GM18867 (cell line): ENCODE data around the gene PHLDB1.
"Not testable (repeated sequence)": the region's sequence is repeated elsewhere in the genome, so short reads cannot be mapped to it uniquely, and the experiment has no call there.

ENCODE experiments used
- ATAC-seq: cut with Tn5 transposase; IDR thresholded peaks from one replicate; pipeline ENCODE4 v1.9.1; 2021; ENCODE audit warnings: mild to moderate bottlenecking, moderate library complexity; ENCODE audit not compliant: unreplicated experiment

The PHLDB1 gene

DNA sequence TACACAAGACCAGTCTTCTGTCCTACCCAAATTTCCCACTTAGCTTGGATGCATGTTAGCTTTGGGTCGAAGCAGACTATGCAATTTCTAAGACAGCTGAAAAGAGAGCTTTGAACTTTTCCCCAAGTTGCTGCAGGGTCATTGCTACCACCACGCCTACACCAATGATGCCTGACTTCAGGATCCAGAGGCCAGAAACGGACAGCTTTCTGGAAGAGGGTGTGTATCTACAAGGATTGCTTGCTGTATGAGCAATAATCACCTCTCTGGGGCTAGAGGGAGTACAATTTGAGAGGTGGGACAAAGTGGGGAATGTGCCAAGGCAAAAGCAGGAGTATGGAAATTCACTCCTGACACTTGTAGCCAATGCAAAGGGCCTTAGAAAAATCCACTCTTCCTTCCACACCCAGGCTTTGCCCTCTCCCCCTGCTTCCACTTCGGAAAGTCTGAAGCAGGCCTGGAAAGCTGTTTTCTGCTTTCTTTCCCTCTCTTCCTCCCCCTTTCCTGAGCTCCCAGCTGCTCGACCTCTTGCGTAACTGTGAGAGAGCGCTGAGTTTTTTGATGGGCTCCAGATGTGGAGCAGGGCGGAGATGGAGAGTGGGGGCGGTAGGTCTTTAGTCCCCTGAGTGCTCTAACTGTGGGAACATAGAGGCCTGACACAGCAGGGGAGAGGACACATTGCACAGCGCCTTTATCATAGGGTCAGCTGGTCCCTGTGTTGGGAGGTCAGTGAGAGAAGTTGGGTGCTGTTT is 2.1 kb upstream of the PHLDB1 start:
- ATAC-seq: no peak

DNA sequence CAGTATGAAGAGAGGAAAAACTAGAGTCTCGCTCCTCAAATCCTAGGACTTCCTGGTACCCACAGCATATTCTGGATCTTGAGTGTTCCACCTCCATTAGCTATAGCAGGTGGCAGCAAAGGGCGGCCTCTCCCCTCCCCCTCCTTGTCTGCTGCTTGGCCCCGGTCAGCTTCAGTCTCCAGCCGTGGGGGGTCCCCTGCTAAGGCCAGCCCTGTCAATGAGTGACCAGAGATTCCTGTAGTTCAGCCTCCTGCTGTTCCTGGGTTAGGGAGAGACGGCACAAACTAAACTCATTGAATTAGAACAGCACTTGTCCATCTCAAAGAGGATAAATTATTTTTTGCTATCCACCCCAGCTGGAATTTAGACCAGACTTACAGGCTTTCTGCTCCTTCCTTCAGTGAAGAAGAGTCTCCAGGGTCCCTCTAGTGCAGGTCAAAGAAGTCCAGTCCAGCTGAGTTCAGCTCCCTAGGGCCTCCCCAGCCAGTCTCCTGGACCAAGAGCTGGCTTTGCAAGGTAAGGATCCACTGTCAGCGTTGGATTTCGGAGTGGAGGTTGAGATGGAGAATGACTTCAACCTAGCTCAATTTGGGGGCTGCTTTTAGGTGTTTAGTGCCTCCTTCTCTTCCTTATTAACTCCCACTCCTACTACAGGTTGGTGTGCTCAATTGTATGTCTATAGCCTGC is 1.1 kb upstream of the PHLDB1 start:
- ATAC-seq: no peak

DNA sequence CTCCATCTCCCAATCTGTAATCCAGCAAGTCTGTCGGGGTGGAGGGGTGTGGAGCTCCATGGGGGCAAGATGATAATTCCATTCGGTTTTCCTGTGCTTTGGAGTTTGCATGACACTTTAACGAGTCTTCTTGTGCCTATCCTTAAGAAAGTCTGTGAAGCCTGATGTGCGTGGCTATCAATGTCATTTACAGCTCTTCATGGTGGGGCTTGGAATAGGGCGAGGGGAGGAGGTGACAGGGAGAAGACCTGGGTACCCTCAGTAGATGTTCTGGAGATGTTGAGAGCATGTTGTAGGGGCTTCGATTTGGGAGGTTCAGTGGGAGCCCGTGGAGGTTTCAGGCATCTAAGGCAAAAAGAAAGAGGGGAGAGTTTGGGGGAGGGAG is 579 bp upstream of the PHLDB1 start:
- no peak for ATAC-seq

DNA sequence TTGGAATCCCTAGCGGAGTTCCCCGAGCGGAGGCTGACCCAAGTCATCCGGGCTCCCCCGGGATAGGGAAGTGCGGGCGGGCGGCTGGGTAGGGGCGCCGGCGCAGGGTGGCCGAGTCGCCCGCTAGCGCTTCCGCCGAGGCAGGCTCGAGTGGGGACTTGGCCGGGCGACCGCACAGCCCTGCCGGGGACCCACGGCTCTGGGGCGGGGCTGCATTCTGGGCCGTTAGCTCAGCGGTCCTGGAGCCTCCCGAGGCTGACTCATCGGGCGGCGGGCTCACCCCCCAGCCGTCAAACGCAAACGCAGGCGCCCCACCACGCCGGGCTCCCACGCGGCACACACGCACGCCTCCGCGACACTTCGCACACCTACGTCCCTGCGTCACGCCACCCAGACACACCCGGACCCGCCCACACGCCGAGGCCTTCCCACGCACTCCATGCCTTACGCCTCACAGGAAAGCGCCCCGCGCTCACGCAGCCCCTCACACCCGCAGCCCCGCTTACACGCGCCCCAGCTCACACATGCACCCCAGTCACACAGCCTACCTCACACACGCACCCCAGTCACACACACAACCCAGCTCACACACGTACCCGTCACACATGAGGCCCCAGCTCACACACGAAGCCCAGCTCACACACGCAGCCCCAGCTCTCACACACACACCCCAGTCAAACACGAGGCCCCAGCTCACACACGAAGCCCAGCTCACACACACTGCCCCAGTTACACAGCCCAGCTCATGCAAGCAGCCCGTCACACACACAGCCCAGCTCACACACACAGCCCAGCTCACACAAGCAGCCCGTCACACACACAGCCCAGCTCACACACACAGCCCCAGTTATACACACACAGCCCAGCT is 1.2 kb downstream of the PHLDB1 start:
- no peak for ATAC-seq

DNA sequence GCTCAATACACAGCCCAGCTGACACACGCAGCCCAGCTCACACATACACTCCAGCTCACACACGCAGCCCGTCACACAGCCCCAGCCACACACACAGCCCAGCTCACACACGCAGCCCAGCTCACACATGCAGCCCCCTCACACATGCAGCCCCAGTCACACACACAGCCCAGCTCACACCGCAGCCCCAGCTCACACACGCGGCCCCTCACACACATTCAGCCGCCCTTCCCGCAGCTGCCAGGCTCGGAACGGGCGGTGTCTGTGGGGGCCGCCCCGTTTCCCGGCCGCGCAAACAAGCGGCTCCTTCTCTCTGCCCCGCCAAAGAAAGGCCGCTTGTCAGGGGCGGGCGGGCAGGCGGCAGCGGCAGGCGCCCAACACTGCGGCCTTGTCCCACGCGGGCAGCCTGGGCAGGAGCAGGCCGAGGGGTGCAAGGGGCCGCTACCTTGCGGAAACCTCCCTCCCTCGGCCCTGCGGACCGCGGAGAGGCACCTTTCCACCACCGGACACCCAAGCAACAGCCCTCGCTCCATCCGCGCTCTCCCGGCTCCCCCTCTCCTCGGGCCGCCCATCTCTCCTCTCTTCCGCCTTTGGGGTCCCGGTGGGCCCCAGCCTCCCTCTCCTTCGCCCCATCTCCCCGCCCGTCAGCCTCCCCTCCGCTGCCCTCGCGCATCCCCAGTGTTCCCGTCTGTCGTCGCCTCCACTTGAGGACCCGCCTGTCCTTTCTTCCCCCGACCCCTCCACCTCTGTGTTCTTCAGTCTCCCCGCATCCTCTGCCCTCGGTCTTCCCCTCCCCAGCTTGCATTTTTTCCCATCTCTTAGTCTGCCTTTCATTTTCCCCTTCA is 2.2 kb downstream of the PHLDB1 start:
- ATAC-seq: no peak

DNA sequence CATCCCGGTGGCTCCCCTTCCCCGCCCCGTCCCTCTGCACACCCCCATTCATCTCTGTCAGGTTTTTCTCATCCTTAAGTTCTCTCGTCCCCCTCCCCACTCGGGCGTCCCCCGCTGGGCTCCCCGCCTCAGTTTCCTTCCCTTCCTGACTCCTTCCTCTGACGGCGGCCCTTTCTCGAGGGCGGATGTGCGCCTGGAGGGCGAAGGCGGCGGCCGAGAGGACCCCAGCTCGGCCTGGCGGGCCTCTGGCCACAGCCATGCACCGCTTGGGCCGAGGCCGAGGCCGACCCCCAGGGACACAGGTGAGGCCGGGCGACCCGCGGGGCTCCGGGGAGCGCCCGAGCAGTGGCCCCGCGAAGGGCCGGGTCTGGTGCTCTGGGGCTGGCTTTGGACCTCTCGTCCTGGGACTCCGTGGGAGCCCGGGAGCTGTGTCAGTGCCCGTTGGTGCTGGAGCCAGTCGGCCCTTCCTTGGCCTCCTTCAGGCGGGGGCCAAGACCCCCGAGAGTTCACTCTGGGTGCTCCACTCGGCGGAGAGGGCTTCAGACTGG is 2.9 kb downstream of the PHLDB1 start:
- ATAC-seq: no peak

DNA sequence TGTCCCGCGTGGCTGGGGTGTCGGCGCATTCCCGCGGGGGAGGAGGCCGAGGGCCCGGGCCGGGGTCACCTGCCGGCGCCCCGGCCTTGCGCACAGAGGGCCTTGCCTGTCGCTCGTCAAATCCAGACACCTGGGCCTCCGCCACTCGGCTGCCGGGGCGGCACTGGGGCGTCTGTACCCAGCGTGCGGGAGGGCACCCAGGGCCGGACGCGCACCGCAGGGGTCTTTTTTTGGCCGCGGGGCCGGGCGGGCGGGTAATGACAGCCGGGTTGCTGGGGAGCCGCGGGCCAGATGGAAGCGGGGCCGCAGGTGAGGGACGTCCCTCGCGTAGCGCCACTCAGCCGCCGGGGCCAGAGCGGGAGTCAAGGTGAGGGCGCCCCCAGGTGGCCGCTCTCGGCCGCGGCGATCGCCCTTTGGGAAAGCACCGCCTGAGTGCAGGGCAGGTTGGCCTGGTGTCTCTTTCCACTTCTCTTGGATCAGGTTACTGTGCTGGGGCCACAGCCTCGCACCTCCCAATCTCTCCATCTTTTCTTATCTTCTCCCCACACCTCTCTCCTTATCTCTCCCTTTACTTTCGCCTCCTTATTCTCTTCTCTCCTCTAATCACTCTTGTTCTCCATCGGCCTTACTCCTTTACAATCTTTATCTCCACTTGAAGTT is 3.5 kb downstream of the PHLDB1 start:
- ATAC-seq: peak; percentile 44

DNA sequence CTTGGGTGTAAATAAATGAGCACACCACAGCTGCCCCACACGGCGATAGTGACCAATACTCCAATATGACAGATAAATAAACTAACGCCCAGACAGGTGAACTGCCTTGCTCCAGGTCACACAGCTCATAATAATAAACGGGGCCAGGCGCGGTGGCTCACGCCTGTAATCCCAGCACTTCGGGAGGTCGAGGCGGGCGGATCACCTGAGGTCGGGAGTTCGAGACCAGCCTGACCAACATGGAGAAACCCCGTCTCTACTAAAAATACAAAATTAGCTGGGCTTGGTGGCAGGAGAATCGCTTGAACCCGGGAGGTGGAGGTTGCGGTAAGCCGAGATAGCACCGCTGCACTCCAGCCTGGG is 4.0 kb downstream of the PHLDB1 start:
- not testable (repeated sequence) for ATAC-seq

DNA sequence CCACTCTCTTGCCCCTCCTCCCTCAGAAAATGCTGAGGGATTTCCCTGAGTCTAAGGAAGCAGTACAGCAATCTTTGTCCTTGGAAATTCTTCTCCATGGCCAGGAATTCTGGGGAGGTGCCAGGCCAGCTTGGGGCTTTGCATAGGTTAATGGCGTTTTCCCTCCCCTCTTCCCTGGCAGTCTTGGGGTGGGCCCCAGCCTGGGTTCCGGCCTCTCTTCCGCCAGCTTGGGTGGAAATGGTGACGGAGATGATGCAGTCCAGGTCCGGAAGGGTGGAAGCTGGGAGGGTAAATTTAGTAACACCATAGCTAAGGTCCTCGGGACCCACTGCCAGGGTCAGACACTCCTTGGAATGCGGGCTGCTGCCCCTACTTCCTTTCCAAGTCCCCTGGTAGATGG is 5.0 kb downstream of the PHLDB1 start:
- ATAC-seq: no peak

DNA sequence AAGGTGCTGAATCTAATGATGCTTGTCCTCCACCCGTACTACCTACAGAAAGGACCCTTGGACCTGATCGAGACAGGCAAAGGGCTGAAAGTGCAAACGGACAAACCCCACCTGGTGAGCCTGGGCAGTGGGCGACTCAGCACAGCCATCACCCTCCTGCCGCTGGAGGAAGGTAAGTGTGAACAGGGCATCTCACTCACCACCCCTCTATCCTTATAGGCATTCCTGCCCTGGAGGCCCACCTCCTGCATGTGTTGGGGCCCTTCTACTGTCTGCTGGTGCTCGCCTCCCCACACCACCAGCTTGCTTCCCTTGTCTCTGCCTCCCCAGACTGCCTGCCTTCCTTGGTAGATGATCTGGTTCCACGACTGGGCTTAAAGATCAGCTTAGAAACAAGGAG is 7.1 kb downstream of the PHLDB1 start:
- no peak for ATAC-seq

DNA sequence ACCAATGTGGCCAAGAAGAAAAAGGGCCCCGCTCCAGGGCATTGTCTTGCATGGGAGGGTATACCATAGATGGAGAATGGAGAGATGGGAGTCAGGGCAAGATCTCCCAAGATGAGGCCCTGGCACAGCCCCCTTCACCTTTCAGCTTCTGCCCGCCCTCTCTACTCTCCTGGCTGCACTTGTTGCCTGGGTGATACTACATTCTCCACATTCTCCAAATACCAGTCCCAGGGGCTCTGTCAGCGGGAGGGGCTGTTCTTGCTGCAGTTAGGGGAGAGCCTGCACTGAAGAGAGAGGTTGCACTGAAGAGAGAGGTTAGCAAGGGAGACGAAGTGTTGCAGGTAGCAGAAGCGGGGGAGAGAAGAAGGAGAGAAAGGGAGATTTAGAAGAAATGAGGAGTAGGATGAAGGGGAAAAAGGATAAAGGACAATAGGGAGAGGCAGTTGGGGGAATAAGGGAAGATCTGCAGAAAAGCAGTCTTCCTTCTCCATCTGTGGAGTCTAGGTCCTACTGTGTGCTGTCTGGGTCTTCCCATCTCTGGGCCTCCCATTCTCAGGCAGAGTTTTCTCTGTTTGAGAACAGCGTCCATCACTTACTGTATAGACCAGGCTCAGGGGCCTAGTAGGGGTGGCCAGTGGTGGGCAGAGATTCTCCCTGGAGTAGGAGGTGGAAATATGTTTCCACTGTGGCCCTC is 8.0 kb downstream of the PHLDB1 start:
- ATAC-seq: no peak

DNA sequence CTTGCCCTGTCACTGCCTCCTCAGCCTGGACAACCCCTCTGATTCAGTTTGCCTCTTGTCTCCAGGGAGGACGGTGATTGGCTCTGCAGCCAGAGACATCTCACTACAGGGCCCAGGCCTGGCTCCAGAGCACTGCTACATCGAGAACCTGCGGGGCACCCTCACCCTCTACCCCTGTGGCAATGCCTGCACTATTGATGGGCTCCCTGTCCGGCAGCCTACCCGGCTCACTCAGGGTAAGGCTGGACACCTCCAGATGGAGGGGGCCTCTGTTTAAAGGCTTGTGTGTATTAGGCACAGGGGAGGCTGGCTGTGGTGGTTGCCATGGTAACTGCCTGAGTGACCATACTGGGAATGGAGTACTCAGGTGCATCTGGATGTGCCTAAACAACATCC is 8.6 kb downstream of the PHLDB1 start:
- no peak for ATAC-seq

DNA sequence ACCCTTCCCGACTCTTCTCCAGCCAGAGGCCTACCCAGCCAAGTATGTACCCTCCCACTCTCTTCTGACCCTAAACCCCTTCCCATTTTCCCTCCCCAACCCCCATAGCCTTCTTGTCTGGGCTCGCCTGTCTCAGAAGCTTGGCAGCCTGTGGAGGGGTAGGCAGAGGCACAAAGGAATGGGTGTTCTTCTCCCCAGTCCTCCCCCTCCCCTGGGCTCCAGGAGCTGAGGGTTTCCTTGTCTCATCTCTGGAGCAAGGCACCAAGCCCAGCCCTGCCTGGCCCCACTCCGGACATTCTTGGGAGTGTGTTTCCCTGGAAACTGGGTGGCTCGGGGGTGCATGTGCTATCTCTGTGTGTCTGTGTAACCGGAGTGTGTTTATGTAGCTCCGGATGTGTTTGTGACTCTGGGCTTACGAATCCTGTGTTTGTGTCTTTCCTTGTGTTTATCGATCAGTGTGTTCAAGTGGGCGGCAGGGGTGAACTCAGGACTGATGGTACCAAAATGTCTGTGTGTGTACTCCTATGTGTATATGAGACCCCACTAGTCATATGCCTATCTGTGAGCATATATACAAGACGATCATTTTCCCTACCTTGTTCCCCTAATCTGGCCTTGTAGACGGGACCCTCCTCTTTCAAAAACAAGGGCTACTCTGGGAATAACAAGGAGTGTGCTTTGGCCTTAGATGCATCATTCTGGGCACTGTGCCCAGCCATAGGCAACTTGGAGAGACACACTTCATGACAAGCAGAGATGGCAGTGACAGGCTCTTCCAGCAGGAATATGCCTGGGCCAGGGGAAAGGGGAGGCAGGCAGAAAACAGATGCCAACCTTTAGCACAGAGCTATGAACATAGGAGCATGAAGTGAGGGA is 10.9 kb downstream of the PHLDB1 start:
- no peak for ATAC-seq

DNA sequence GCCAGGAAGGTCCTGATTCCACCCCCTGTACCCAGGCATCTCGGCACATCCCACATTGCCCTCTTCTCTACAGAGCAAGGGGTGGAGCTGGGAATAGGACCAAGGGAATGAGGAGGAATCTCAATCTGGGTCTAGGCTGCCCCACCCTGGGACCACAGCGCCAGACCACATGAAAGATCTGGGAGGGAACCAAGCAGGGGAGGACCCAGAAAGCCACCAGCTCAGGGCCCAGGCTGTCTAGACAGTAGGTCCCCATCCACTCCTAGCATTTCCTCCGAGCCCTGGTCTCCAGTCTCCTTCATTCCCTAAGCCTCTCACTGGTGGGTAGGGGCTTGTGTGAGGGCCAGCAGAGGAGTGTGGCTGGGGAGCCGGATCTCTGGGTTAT is 11.6 kb downstream of the PHLDB1 start:
- ATAC-seq: no peak

DNA sequence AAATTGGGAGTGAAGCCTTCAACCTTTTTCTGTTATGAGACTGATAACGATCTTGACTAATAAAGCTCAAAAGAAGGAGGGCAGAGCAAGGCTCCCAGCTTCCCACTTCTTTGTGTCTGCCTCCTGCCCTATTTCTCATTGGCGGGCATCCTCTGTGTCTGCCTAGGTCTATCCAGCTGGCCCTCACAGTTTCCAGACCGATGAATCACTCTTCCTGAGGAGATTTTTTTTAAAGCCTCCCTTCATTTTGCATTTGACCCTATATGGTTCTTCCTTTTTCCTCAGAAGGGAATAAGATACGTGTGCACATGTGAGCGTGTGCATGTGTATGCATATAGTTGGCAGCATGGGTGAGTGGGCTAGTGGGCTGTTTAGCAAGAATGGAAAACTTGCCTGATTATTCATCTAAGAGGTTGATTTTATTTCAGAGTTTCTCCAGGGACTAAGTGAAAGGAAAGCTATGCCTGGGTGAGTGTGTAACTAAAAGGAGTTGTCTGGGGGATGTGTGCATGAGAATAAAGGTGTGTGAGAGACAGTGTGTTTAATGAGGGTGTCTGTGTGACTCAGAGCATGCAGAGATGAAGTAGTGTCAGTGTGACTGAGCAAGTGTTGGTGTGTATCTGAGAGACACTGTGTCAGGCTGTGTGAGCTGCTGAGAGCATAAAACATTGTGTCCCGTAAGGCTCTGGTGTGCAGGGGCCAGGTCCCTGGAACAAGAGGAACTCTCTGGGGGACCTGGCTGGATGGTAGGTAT is 12.2 kb downstream of the PHLDB1 start:
- no peak for ATAC-seq

DNA sequence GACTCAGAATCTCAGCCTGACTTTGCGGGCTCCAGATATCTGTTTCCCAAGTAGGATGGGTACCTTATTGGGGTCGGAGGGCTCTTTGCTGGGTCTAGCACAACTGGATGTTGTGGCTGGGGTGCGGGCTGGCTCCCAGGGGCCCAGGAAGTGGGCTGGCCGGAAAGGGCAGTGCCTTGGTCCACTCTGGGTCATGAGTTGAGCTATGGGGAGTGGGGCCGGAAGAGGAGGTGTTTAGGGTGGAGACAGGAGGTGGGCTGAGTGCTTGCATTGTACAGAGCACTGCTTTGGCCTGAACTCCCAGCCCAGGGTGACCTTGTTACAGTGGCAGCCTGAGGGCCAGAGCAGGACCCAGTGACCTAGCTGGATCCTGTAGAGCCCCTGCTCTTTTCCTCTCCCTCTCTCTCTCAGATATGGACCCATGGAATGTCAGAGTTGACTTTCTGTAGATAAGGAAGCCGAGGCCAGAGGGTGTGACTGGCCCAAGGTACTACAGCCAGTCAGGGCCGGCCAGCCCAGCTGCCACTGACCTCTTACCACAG is 13.2 kb downstream of the PHLDB1 start:
- ATAC-seq: no peak

DNA sequence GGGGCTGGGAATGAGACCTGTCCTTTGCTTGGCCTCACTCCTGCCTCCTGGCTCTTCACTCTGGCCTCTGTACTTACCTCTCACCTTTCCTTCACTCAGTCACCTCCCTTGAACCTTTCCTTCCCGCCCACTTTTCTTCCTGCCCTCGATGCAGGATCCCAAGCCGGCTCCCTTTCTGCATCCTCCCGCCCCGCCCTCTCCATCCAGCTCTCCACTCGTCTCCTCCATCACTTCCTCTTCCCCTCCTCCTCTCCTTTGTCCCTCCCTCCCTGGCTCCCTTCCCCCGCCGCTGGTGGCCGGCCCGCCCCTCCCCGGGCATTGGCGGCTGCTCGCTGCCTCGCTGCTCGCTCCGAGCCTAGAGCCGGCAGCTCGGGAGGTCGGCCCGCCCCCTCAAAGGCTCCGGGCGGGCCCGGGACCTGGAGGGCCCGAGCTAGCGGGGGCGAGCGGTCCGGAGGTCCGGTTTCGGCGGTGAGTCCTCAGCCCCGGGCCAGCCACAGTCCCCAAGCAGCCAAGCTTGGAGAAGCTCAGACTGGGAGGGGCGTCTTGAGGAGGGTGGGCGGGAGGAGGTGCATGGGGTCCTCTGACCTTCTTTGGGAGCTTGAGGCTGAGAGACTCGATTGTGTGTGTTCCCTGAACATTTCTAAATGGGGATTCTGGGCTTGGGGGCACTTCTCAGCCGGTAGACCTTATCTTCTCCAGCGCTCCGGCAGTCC is 13.8 kb downstream of the PHLDB1 start:
- ATAC-seq: no peak
